IgD-negative memory B cell (primary cell): ENCODE data around the gene MRRF. TPM values are rescaled to one million over a fixed set of nuclear protein-coding genes. Genes with fewer than 3 reads are reported as not detected.

Experiments
- H3K27ac Mint-ChIP-seq, 3 donors: one replicate each; pipeline ENCODE4 v1.8.0; 2020 to 2022; ENCODE audit warnings: mild to moderate bottlenecking in 3 of 3, mixed read lengths in 3 of 3, moderate library complexity in 1 of 3
- H3K27me3 Mint-ChIP-seq: one replicate; pipeline ENCODE4 v1.8.0; 2021; ENCODE audit warnings: mixed read lengths
- H3K36me3 Mint-ChIP-seq: one replicate; pipeline ENCODE4 v1.8.0; 2020; ENCODE audit warnings: mild to moderate bottlenecking, mixed read lengths
- H3K4me1 Mint-ChIP-seq, 3 donors: one replicate each; pipeline ENCODE4 v1.8.0; 2020 to 2022; ENCODE audit warnings: mixed read lengths in 3 of 3, mild to moderate bottlenecking in 1 of 3
- H3K4me3 Mint-ChIP-seq, 4 donors: one replicate each; pipeline ENCODE4 v1.8.0; 2020 to 2022; ENCODE audit warnings: mild to moderate bottlenecking in 4 of 4, mixed read lengths in 4 of 4, moderate library complexity in 3 of 4
- H3K9me3 Mint-ChIP-seq, 3 donors: one replicate each; pipeline ENCODE4 v1.8.0; 2020 to 2021; ENCODE audit warnings: mixed read lengths in 3 of 3, mild to moderate bottlenecking in 1 of 3
- polyA plus RNA-seq: library from polyadenylated mRNA; unstranded; fragments of 300-500 nt; fragmentation: Illumina TruSeq; gene quantifications from one replicate; pipeline ENCODE4 v1.2.3, GENCODE V29; 2021

Gene MRRF
- polyA plus RNA-seq, 1 donor from 2014 or later: 26.2 TPM

DNA sequence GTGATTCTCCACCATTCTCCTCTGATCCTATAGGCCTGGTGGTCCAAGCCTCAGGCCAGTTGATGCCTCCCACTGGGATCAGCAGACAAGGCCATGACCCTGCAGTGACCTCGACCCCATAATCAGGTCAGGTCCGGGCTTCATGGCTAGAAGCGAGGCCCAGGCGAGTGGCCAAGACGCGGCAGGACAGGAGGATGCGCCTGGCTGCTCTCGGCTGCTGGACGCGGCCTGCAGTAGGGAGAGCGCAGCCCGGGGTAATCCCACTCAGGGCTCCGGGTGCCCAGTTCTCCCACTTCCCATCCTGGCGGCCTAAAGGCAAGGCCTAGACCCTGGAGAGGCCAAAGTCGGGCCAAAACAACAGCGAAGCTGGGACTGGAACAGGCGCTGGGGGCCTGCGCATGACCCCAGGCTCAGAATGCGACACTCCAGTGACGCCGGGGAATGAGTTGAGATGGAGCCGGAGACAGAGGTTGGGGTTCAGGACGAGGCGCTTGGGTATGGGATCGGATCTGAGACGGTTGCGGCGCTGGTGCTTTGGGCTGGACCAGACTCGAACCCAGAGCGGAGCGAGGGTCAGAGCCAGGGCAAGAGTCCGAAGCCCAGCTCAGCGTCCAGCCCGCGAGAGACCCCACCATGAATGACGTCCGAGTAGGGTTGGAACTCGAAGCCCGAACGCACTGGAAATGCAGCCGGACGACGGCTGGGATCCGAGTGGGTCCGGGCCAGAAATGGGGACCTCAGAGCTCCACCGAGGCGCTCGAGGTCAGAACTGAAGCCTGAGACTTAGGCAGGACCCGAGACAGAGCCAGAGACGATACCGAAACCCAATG is 39.2 kb upstream of the MRRF start:
- H3K4me3 Mint-ChIP-seq: peak overlapping the region in 1 of 4 donors; percentile 12
- peaks cover 62% of the 10 kb centered on the region for H3K27me3 Mint-ChIP-seq
- H3K27ac Mint-ChIP-seq: no peak overlapping the region
- peaks cover 0 to 3% (median 0%) of the 10 kb centered on the region in 3 donors for H3K4me1 Mint-ChIP-seq
- H3K36me3 Mint-ChIP-seq: no peaks in the 10 kb centered on the region
- no peaks in the 10 kb centered on the region for H3K9me3 Mint-ChIP-seq

GRCh38 chr9:122226142-122226757 is 38.4 kb upstream of the MRRF start:
- no peaks in the 10 kb centered on the region for H3K9me3 Mint-ChIP-seq

DNA sequence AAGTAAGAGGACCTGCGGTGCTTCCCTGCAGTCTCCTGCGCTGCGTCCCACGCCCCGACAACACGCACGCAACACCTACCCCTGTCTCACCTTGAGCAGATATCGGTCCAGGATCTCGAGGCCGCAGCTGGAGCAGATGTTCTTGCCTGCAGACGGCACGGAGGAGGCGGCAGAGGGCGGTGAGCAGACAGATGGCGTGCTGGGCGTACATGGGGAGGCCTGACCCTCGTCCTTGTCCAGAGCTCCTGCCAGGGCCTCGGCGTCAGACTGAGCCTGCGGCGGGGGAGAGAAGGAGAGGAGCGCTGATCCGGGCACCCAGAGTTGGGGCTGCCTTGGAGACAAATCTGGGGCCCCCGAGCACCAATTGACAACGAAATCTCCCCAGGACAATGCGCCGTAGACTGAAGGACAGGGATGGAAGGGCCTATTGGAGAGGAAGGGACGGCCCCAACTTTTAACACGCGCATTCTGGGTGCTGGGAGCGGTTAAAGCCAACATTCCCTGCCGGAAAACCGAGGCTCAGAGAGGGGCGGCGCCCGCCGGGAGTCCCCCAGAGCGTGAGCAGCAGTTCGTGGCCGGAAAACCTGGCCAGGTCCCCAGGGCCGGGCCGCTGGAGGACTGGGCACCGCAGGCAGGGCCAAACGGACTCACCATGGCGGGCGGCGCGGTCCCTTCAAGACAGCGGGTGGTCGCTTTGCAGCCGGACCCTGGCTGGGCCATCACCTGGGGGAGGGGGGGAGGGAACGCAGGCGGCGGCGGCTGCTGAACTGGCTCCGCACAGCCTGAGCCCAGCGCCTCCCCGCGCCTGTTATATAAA is 37.7 kb upstream of the MRRF start:
- H3K36me3 Mint-ChIP-seq: no peaks in the 10 kb centered on the region
- H3K9me3 Mint-ChIP-seq: no peaks in the 10 kb centered on the region
- H3K27ac Mint-ChIP-seq: no peak overlapping the region
- no peaks in the 10 kb centered on the region for H3K4me1 Mint-ChIP-seq
- peaks cover 49% of the 10 kb centered on the region for H3K27me3 Mint-ChIP-seq
- peak overlapping the region in 2 of 4 donors; percentile 47 to 63 for H3K4me3 Mint-ChIP-seq

More at GRCh38 chr9:122226142-122226757, 38.4 kb upstream of the MRRF start:
- H3K4me1 Mint-ChIP-seq: no peaks in the 10 kb centered on the region
- no peak overlapping the region for H3K4me3 Mint-ChIP-seq
- no peaks in the 10 kb centered on the region for H3K36me3 Mint-ChIP-seq
- peak overlapping the region in 1 of 3 donors; percentile 59 for H3K27ac Mint-ChIP-seq
- H3K27me3 Mint-ChIP-seq: peaks cover 57% of the 10 kb centered on the region

- H3K9me3 Mint-ChIP-seq: no peaks in the 10 kb centered on the region
- peak overlapping the region in 3 of 4 donors; percentile 47 to 75 (median 63) for H3K4me3 Mint-ChIP-seq
- no peaks in the 10 kb centered on the region for H3K36me3 Mint-ChIP-seq
- peaks cover 44% of the 10 kb centered on the region for H3K27me3 Mint-ChIP-seq
- H3K27ac Mint-ChIP-seq: no peak overlapping the region
- H3K4me1 Mint-ChIP-seq: no peaks in the 10 kb centered on the region
Measured at GRCh38 chr9:122227575-122227900, 37.1 kb upstream of the MRRF start.

DNA sequence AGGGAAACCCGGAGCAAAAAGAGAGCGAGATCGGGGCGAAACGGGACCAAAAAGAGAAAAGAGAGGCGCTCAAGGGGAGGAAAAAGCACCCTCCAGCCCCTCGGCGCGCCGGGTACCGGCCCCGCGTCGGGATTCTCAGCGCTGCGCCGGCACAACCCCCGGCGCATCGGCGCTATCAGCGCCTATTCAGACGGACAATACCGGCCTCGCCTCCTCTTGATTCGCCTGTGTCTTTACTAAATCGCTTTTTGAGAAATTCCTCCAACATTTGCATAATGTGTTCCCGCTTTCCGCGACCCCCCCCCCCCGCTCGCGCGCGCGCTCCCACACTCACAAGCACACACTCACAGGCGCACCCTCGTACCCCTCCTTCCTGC is 36.5 kb upstream of the MRRF start:
- H3K27me3 Mint-ChIP-seq: peaks cover 38% of the 10 kb centered on the region
- no peak overlapping the region for H3K27ac Mint-ChIP-seq
- peak overlapping the region; percentile 38 to 84 (median 77) for H3K4me3 Mint-ChIP-seq
- no peaks in the 10 kb centered on the region for H3K4me1 Mint-ChIP-seq
- no peaks in the 10 kb centered on the region for H3K36me3 Mint-ChIP-seq
- H3K9me3 Mint-ChIP-seq: no peaks in the 10 kb centered on the region

DNA sequence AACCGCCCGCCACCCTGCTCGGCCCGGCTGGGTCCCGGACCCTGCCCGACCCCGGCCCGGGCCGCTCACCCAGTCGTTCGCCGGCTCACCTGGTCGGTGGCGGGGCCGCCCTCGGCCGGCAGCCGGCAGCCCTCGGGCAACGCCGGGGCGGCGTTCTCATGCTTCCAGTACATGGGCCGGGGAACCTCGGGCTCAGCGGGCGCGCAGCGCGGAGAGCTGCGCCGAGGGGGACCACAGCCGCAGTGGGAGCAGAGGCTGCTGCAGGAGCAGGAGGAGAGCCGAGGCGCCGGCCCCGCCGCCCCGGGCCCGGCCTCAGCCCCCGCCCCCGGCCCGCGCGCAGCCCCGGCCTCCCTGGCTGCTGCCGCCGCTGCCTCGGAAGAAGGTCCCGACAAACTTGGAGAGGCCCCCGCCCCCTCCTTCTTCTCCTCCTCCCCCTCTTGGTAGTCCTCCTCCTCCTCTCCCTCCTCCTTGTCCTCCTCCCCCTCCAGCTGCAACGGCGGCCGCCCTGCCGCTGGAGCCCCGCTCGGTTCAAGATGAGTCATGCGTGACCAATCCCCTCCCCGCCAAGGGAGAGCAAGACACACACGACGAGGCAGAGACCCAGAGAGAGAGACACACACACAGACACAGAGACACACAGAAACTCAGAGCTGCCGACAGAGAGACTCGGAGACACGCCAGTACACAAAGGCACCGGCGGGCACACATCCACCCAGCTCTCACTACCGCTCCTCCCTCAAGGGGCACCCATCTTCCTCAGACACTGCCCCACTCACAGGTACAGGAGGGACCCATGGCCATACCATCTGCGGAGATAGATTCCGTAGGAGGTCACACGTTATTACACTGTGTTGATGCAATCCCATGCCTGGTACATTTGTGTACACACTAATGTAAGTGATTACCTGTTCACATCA is 35.9 kb upstream of the MRRF start, which contains the start of gene LHX6:
Gene LHX6 (minus strand): TSS at position 390 of the 917 bp plus-strand sequence. CDS start 217 bp downstream, at position 173.
- H3K9me3 Mint-ChIP-seq: no peaks in the 10 kb centered on the region
- H3K27ac Mint-ChIP-seq: no peak within 1 kb of the TSS
- peaks cover 32% of the 10 kb centered on the region for H3K27me3 Mint-ChIP-seq
- no peaks in the 10 kb centered on the region for H3K4me1 Mint-ChIP-seq
- no peaks in the 10 kb centered on the region for H3K36me3 Mint-ChIP-seq
- peak within 1 kb of the TSS; percentile 38 to 84 (median 77) for H3K4me3 Mint-ChIP-seq

- no peaks in the 10 kb centered on the region for H3K4me1 Mint-ChIP-seq
- peaks cover 29% of the 10 kb centered on the region for H3K27me3 Mint-ChIP-seq
- H3K36me3 Mint-ChIP-seq: no peaks in the 10 kb centered on the region
- no peaks in the 10 kb centered on the region for H3K9me3 Mint-ChIP-seq
- no peak overlapping the region for H3K4me3 Mint-ChIP-seq
- no peak overlapping the region for H3K27ac Mint-ChIP-seq
Measured at GRCh38 chr9:122229485-122229837, 35.2 kb upstream of the MRRF start.

DNA sequence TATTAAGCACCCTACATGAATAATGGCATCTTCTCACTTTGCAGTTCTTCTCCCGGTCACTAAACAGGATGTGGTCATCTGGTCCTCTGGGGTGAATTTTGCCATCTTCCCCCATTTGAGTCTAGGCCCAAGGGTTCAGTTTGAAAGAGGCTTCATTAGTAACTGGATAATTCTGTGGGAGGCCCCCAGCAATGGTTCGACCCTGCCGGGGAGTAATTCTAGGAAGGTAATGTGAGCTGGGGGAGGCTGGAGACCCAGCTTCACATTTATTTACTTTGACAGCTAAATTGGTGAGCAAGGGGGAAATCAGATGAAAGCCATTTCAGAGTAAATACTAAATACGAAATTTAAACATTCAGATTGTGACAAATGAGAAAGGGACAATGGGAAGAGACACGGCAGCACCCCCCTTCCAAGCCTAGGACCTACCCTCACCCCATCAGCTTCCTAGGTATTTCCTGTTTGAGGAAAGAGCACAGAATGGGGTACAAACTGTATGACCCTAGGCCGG is 31.8 kb upstream of the MRRF start:
- no peak overlapping the region for H3K4me3 Mint-ChIP-seq
- no peaks in the 10 kb centered on the region for H3K9me3 Mint-ChIP-seq
- no peaks in the 10 kb centered on the region for H3K36me3 Mint-ChIP-seq
- peaks cover 4% of the 10 kb centered on the region for H3K27me3 Mint-ChIP-seq
- no peaks in the 10 kb centered on the region for H3K4me1 Mint-ChIP-seq
- H3K27ac Mint-ChIP-seq: no peak overlapping the region

GRCh38 chr9:122234022-122234748 is 30.5 kb upstream of the MRRF start:
- Mint-ChIP-seq H3K27ac (no peak overlapping the region), H3K27me3 (no peaks in the 10 kb centered on the region), H3K9me3 (no peaks in the 10 kb centered on the region), H3K36me3 (peaks cover 2% of the 10 kb centered on the region), H3K4me3 (no peak overlapping the region), H3K4me1 (no peaks in the 10 kb centered on the region)

DNA sequence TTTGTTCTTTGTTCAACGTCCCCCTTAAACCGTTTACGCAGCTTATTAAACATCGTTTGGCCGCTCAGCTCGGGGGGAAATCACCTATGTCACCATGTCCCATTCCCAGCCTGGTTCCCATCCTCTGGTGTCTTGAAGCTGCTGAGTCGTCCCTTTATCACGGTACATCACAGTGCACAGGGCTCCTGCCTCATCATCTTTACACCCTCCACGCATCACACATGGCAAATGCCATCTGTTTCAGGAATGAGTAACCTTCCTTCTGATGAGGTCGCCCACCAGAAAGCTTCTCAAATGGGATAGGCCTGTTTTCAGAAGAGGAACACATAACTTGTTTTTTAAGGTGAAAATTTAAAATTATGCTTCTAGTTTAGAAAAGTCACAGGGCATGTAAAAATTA is 28.0 kb upstream of the MRRF start:
- no peaks in the 10 kb centered on the region for H3K9me3 Mint-ChIP-seq
- no peak overlapping the region for H3K27ac Mint-ChIP-seq
- H3K27me3 Mint-ChIP-seq: no peaks in the 10 kb centered on the region
- H3K4me1 Mint-ChIP-seq: no peaks in the 10 kb centered on the region
- no peak overlapping the region for H3K4me3 Mint-ChIP-seq
- peaks cover 5% of the 10 kb centered on the region for H3K36me3 Mint-ChIP-seq

DNA sequence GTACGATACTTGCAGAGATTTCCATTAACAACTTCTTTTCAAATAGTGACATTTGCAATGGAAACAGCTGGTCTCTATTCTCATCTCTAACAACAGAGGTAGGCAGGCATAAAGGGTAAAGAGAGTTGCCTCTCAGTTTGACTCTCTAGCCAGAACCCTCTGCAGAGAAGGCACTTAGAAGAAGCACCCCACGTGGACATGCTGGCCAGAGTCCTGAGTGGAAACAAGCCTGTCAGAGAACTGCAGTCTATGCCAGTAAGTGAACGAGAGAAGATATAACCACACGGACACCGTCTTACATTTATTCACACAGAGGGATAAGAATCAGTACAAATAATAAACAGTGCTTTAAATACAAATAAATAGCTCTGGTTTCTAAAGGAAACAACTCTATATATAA is 25.0 kb upstream of the MRRF start:
- H3K4me3 Mint-ChIP-seq: no peak overlapping the region
- H3K4me1 Mint-ChIP-seq: no peaks in the 10 kb centered on the region
- H3K36me3 Mint-ChIP-seq: peaks cover 7% of the 10 kb centered on the region
- H3K27ac Mint-ChIP-seq: peak overlapping the region in 1 of 3 donors; percentile 35
- no peaks in the 10 kb centered on the region for H3K9me3 Mint-ChIP-seq
- no peaks in the 10 kb centered on the region for H3K27me3 Mint-ChIP-seq

DNA sequence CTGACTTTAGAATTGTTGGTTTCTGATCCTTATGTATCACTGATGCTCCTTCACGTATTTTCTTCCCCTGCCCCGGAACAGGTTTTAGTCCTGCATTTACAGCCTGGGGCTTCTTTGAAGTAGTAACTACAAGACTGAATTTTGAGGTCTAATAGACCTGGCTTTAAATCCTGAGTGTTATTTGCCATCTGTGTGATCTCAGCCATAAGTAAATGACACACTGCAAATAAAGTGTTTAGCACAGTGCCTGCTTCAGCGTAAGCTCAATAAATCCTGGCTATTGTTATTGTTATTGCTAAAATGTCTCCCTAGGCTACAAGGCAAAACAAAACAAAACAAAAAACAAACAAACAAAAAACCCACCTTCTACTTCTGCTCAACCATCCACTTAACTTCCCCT is 20.3 kb upstream of the MRRF start:
- Mint-ChIP-seq H3K27me3 (no peaks in the 10 kb centered on the region), H3K36me3 (peaks cover 6% of the 10 kb centered on the region), H3K27ac (no peak overlapping the region), H3K9me3 (no peaks in the 10 kb centered on the region), H3K4me3 (no peak overlapping the region), H3K4me1 (no peaks in the 10 kb centered on the region)

- Mint-ChIP-seq H3K4me1 (peaks cover 0 to 3% (median 0%) of the 10 kb centered on the region in 3 donors), H3K27ac (peak overlapping the region in 1 of 3 donors; percentile 43), H3K9me3 (no peaks in the 10 kb centered on the region), H3K4me3 (no peak overlapping the region), H3K27me3 (no peaks in the 10 kb centered on the region), H3K36me3 (peaks cover 7% of the 10 kb centered on the region)
Measured at GRCh38 chr9:122246666-122247065, 18.0 kb upstream of the MRRF start.

- Mint-ChIP-seq H3K9me3 (no peaks in the 10 kb centered on the region), H3K27me3 (no peaks in the 10 kb centered on the region), H3K4me1 (peaks cover 0 to 3% (median 2%) of the 10 kb centered on the region in 3 donors), H3K27ac (no peak overlapping the region), H3K36me3 (peaks cover 5% of the 10 kb centered on the region), H3K4me3 (no peak overlapping the region)
Measured at GRCh38 chr9:122248448-122248865, 16.2 kb upstream of the MRRF start.
